Measurements from ENCODE around the gene CELA2A. TPM values are rescaled to one million over a fixed set of nuclear protein-coding genes. Genes with fewer than 3 reads are reported as not detected.

The CELA2A gene
- polyA plus RNA-seq, 2 of the 4 experiments (the other 2 are of a cell fraction) = not detected

DNA sequence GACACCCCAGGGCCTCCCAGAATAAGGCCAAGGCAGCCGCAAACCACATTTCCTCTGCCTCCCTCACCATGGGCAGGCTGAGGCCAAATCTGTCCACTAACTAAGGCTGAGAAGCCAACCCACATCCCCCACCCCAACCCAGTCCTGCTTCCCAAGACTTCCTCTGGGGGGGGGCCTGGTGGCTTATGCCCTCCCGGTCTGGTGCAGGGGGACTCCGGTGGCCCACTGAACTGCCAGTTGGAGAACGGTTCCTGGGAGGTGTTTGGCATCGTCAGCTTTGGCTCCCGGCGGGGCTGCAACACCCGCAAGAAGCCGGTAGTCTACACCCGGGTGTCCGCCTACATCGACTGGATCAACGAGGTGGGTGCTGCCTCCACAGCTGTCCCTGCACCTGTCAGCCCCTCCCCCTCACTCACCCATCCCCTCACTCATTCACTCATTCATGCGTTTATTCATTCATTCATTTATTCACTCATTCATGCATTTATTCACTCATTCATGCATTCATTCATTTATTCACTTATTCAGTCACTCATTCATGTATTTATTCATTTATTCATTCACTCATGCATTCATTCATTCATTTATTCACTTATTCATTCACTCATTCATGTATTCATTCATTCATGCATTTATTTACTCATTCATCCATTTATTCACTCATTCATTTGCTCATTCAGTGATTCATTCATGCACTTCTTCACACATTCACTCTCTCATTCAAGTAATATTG, 11.0 kb upstream of the CELA2A start (continued):
- TF ChIP-seq REST (IDR thresholded peaks at IDR 0.05) = no peak
- no peak for TF ChIP-seq ZSCAN20 (CRISPR knock-in tag; IDR thresholded peaks at IDR 0.05)

DNA sequence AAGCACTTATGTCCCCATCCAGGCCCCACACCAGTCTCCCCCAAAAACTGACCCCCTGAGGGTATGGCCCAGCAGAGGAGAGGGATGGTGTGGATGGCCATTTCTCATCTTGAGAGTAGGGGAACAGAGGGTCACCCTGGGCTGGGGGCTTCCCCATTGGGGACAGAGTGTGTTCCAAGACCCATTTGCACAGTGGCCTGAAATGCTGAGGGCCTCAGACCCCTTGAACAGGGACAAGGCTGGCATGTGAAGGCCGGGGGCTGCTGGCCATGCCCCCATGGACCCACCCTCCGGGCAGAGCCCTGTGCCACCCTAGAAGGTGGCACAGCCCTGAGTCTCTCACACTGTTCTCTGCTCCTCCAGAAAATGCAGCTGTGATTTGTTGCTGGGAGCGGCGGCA, 10.3 kb upstream of the CELA2A start:
- FAIRE-seq (no peak), DNase-seq (ENCODE audit: low read depth in 1 of 2, low spot score in 1 of 2) (no peak), ATAC-seq (no peak)
- ChIA-PET POLR2A (no interaction called here), CTCF (interaction anchor here (1.4 kb wide), 1 partner anchor 15 kb away, joined by 3 read pairs; no protein-coding TSS in a partner anchor)
- TF ChIP-seq CEBPB (IDR thresholded peaks at IDR 0.05) (no peak), EHF (CRISPR knock-in tag; IDR thresholded peaks at IDR 0.05) (no peak), ZC3H11A (IDR thresholded peaks at IDR 0.05) (no peak), MYC (IDR thresholded peaks at IDR 0.05; ENCODE audit: borderline replicate concordance, low read length) (no peak), JUN (IDR thresholded peaks at IDR 0.05) (no peak), ZSCAN20 (CRISPR knock-in tag; IDR thresholded peaks at IDR 0.05) (no peak), FOXS1 (CRISPR knock-in tag; IDR thresholded peaks at IDR 0.05) (no peak), RNF2 (IDR thresholded peaks at IDR 0.05; ENCODE audit: borderline replicate concordance, low read depth) (no peak)
- TF ChIP-seq, protein P1, sequence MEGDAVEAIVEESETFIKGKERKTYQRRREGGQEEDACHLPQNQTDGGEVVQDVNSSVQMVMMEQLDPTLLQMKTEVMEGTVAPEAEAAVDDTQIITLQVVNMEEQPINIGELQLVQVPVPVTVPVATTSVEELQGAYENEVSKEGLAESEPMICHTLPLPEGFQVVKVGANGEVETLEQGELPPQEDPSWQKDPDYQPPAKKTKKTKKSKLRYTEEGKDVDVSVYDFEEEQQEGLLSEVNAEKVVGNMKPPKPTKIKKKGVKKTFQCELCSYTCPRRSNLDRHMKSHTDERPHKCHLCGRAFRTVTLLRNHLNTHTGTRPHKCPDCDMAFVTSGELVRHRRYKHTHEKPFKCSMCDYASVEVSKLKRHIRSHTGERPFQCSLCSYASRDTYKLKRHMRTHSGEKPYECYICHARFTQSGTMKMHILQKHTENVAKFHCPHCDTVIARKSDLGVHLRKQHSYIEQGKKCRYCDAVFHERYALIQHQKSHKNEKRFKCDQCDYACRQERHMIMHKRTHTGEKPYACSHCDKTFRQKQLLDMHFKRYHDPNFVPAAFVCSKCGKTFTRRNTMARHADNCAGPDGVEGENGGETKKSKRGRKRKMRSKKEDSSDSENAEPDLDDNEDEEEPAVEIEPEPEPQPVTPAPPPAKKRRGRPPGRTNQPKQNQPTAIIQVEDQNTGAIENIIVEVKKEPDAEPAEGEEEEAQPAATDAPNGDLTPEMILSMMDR (IDR thresholded peaks at IDR 0.05) = no peak
- no peaks in the 10 kb centered on the region for H3K9me3 ChIP-seq
- H3K4me3 ChIP-seq = no peak overlapping the region
- H3K4me2 ChIP-seq = no peak overlapping the region
- 58% methylated on average over 3 of the region's 4 CpGs for WGBS (ENCODE audit: missing lambda C conversion rate)
- no peak overlapping the region for H3K27ac ChIP-seq
- no peaks in the 10 kb centered on the region for H3K4me1 ChIP-seq

DNA sequence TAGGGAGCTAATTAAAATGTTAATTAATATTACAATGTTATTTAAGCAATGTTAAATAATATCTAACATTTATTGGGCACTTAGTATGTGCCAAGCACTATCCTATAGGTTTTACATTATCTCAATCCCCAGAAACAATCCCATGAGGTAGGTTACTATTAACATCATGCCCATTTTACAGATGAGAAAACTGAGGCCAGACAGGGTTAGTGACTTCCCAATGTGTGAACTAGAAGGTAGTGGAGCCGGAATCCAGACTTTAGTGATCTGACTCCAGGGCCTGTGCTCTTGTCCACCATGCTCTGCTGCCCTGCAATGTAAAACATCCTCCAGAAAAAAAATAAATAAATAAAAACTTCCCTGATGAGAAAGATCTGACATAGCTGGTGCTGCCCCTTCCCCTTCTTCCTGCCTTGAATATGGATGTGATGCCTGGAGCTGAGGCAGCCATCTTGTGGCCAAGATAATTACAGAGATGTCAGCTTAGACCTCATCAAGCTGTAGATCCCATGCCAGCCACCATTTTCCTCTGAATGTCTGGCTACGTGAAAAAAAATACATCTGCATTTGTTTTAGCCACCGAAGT, 7.6 kb upstream of the CELA2A start:
- H3K9me3 ChIP-seq = no peaks in the 10 kb centered on the region
- WGBS (ENCODE audit: missing lambda C conversion rate) = 73% methylated on average over 3 of the region's 3 CpGs
- no peak overlapping the region for H3K4me2 ChIP-seq
- no peak overlapping the region for H3K27ac ChIP-seq
- TF ChIP-seq CHD2 (IDR thresholded peaks at IDR 0.05; ENCODE audit: low read length, partially characterized antibody) (no peak), HMGXB4 (CRISPR knock-in tag; IDR thresholded peaks at IDR 0.05; ENCODE audit: borderline replicate concordance) (no peak), BHLHE40 (IDR thresholded peaks at IDR 0.05; ENCODE audit: low read depth, low read length) (no peak), ATOH8 (CRISPR knock-in tag; IDR thresholded peaks at IDR 0.05; ENCODE audit: low read depth) (no peak)
- ChIA-PET POLR2A (no interaction called here), CTCF (interaction anchor here (1.1 kb wide), 1 partner anchor 53 kb away, joined by 3 read pairs; no protein-coding TSS in a partner anchor)
- ATAC-seq (no peak), DNase-seq (ENCODE audit: low read depth in 1 of 2, low spot score in 1 of 2) (no peak), FAIRE-seq (no peak)
- no peak overlapping the region for H3K4me3 ChIP-seq
- no peaks in the 10 kb centered on the region for H3K4me1 ChIP-seq

All from A549 (cell line).